KMS-11 (cell line): ENCODE measurements around the gene RAB4A.

Source experiments
- H2AFZ ChIP-seq: fragments of 200-600 bp; sonication (generic); 2 replicates; pipeline ENCODE4 v1.6.1; 2016; ENCODE audit warnings: antibody characterized with exemption, mixed run types, low read depth
- H3K27ac ChIP-seq: fragments of 200-600 bp; sonication (generic); 2 replicates; pipeline ENCODE4 v1.6.1; 2016; ENCODE audit warnings: mild to moderate bottlenecking, mixed run types
- H3K27me3 ChIP-seq: fragments of 200-600 bp; sonication (generic); 2 replicates; pipeline ENCODE4 v1.6.1; 2017; ENCODE audit warnings: mild to moderate bottlenecking, low read depth, mixed run types, moderate library complexity; ENCODE audit not compliant: insufficient read depth
- H3K36me3 ChIP-seq: fragments of 200-600 bp; sonication (generic); 2 replicates; pipeline ENCODE4 v1.6.1; 2017; ENCODE audit warnings: mild to moderate bottlenecking, mixed run types; ENCODE audit not compliant: insufficient read depth
- H3K4me1 ChIP-seq: fragments of 200-600 bp; sonication (generic); 2 replicates; pipeline ENCODE4 v1.6.1; 2016; ENCODE audit warnings: mild to moderate bottlenecking, low read depth, mixed run types; ENCODE audit not compliant: poor library complexity, severe bottlenecking
- H3K4me2 ChIP-seq: fragments of 200-600 bp; sonication (generic); 2 replicates; pipeline ENCODE4 v1.7.0; 2016; ENCODE audit warnings: mild to moderate bottlenecking, mixed run types
- H3K4me3 ChIP-seq: fragments of 200-600 bp; sonication (generic); IDR thresholded peaks from 2 replicates; pipeline ENCODE4 v1.6.1; 2017; ENCODE audit warnings: low read depth, low read length, mixed read lengths; ENCODE audit not compliant: insufficient read depth
- H3K79me2 ChIP-seq: fragments of 200-600 bp; sonication (generic); 2 replicates; pipeline ENCODE4 v1.6.1; 2016; ENCODE audit warnings: low read depth, mixed run types; ENCODE audit not compliant: insufficient read depth
- H3K9ac ChIP-seq: fragments of 200-600 bp; sonication (generic); 2 replicates; pipeline ENCODE4 v1.6.1; 2016; ENCODE audit warnings: mild to moderate bottlenecking, mixed run types
- H4K20me1 ChIP-seq: fragments of 200-600 bp; sonication (generic); 2 replicates; pipeline ENCODE4 v1.6.1; 2016; ENCODE audit warnings: mild to moderate bottlenecking, mixed run types; ENCODE audit not compliant: insufficient read depth
- TF ChIP-seq, protein P1 (sequence below): fragments of 200-600 bp; sonication (generic); conservative IDR thresholded peaks from 2 replicates; pipeline ENCODE4 v1.6.1; 2017; ENCODE audit warnings: low read depth, mild to moderate bottlenecking, antibody characterized with exemption, low read length, moderate library complexity, mixed read lengths

Gene RAB4A

DNA sequence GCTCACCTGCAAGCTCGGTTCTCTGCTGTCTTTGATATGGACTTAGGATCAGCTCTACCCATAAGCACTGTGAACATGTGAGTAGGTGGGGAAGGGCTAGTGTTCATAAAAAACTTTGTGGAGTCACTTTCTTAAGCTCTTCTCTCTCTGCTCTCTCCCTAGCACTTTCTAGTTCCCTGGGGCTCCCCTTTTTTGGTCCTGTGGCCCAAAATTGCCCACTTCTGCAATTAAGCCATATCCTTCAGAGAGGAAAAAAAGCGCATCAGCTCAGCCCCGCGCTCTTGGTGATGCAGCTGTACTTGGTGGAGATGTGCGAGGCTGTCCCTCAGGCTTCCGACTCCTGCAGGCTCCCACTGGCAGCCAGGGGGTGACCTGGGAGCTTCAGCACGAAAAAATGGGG, 48.6 kb downstream of the RAB4A start:
- no peaks in the 10 kb centered on the region for H3K4me1 ChIP-seq
- H3K4me3 ChIP-seq = no peak overlapping the region
- TF ChIP-seq, protein P1, sequence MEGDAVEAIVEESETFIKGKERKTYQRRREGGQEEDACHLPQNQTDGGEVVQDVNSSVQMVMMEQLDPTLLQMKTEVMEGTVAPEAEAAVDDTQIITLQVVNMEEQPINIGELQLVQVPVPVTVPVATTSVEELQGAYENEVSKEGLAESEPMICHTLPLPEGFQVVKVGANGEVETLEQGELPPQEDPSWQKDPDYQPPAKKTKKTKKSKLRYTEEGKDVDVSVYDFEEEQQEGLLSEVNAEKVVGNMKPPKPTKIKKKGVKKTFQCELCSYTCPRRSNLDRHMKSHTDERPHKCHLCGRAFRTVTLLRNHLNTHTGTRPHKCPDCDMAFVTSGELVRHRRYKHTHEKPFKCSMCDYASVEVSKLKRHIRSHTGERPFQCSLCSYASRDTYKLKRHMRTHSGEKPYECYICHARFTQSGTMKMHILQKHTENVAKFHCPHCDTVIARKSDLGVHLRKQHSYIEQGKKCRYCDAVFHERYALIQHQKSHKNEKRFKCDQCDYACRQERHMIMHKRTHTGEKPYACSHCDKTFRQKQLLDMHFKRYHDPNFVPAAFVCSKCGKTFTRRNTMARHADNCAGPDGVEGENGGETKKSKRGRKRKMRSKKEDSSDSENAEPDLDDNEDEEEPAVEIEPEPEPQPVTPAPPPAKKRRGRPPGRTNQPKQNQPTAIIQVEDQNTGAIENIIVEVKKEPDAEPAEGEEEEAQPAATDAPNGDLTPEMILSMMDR = no peak
- H3K27ac ChIP-seq = no peak overlapping the region
- no peaks in the 10 kb centered on the region for H3K36me3 ChIP-seq
- no peaks in the 10 kb centered on the region for H4K20me1 ChIP-seq
- no peak overlapping the region for H3K4me2 ChIP-seq
- no peak overlapping the region for H2AFZ ChIP-seq
- H3K79me2 ChIP-seq = no peaks in the 10 kb centered on the region
- H3K27me3 ChIP-seq = no peaks in the 10 kb centered on the region
- no peak overlapping the region for H3K9ac ChIP-seq

GRCh38 chr1:229323201-229323600, 52.3 kb downstream of the RAB4A start:
- no peak overlapping the region for H3K27ac ChIP-seq
- no peaks in the 10 kb centered on the region for H4K20me1 ChIP-seq
- no peaks in the 10 kb centered on the region for H3K36me3 ChIP-seq
- H3K9ac ChIP-seq = no peak overlapping the region
- no peaks in the 10 kb centered on the region for H3K27me3 ChIP-seq
- no peak overlapping the region for H3K4me2 ChIP-seq
- peaks cover 18% of the 10 kb centered on the region for H3K4me1 ChIP-seq
- no peak overlapping the region for H2AFZ ChIP-seq
- H3K79me2 ChIP-seq = no peaks in the 10 kb centered on the region
- TF ChIP-seq, protein P1 = no peak
- H3K4me3 ChIP-seq = no peak overlapping the region

DNA sequence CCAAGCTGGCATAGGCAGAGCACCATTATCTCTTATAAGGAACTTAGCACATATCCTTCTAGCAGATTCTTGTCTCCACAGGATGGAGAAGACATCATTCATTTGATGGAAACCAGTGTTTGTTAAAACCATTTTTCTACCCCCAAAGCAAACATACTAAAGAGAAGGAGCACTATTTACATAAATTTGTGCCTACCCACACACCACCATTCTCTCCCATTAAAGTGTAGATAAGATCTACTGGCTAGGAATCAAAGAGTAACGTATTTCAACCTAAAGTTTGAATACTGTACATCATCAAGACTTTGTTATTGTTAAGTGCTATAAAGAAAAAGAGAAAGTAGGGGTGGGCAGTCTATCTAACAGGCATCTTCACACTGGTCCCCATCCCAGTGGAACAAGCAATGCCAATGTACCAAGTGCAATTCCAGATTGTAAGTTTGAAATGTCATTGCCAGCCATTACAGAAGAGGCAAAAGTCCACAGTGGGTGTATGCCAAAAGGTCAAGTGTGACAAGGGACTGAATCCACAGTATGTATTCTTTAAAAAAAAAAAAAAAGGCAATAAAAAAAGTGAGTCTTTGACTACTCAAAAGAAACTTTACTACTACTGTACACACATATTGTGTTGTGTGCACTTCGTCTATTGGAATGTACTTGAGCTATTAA, 53.1 kb downstream of the RAB4A start:
- no peak overlapping the region for H3K27ac ChIP-seq
- no peaks in the 10 kb centered on the region for H3K27me3 ChIP-seq
- no peaks in the 10 kb centered on the region for H3K36me3 ChIP-seq
- peaks cover 18% of the 10 kb centered on the region for H3K4me1 ChIP-seq
- H3K9ac ChIP-seq = no peak overlapping the region
- H2AFZ ChIP-seq = no peak overlapping the region
- no peaks in the 10 kb centered on the region for H4K20me1 ChIP-seq
- TF ChIP-seq, protein P1 = no peak
- no peak overlapping the region for H3K4me3 ChIP-seq
- H3K4me2 ChIP-seq = no peak overlapping the region
- no peaks in the 10 kb centered on the region for H3K79me2 ChIP-seq

DNA sequence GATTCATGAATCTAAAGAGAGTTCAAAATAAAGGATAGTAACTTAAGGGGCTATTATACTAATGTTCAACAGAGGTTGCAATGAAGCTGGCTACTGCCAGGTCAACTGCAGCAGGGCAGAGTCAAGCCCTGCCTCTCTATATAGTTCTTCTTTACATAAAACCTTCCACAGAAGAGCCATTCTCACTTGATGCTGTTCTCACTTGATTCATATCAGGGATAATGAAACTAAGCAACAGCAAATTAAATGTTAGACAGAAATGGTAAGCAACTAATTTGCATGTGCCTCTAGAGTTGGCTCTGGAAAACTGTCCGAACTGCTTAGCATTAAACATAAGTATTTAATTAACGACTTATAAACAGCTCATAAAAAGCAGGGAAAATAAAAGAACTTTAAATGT, 54.5 kb downstream of the RAB4A start:
- Histone ChIP-seq H3K4me2 (peak overlapping the region; percentile 91), H3K4me1 (peaks cover 18% of the 10 kb centered on the region), H2AFZ (peak overlapping the region; percentile 14; the same call in 1 of the 2 replicates), H4K20me1 (no peaks in the 10 kb centered on the region), H3K79me2 (no peaks in the 10 kb centered on the region), H3K4me3 (no peak overlapping the region), H3K36me3 (no peaks in the 10 kb centered on the region), H3K27me3 (no peaks in the 10 kb centered on the region), H3K9ac (no peak overlapping the region; the same call in 1 of the 2 replicates), H3K27ac (peak overlapping the region; percentile 27; the same call in 1 of the 2 replicates)
- TF ChIP-seq, protein P1 = no peak
